ENCODE measurements around the gene SPOCK2.

DNA sequence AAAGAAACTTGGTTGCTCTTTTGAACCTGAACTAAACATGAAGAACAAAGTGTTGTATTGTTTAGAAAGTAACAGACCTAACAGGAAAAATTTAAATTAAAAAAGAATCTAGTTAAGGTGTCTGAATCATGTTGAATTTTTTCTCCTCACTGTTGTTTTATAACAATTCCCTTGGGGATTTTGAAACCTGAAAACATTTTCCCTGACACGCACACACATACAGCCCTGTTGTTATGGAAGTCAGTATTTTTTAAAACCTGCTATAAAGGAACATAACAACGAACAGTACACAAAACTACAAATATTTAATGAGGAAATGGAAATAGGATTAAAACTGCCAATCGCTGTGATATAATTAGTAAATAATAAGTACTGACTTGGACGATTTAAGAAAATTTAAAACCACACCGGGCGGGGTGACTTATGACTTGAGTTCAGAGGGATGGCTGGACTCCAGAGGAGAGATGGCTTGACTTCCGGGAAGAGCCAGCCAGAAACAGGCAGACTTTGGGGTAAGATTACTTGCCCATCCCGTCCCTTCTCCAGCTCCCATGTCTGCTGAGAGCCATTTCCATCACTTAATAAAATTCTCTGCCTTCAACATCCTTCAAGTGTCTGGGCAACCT, 16.2 kb upstream of the SPOCK2 start:
- TF ChIP-seq, protein P1, sequence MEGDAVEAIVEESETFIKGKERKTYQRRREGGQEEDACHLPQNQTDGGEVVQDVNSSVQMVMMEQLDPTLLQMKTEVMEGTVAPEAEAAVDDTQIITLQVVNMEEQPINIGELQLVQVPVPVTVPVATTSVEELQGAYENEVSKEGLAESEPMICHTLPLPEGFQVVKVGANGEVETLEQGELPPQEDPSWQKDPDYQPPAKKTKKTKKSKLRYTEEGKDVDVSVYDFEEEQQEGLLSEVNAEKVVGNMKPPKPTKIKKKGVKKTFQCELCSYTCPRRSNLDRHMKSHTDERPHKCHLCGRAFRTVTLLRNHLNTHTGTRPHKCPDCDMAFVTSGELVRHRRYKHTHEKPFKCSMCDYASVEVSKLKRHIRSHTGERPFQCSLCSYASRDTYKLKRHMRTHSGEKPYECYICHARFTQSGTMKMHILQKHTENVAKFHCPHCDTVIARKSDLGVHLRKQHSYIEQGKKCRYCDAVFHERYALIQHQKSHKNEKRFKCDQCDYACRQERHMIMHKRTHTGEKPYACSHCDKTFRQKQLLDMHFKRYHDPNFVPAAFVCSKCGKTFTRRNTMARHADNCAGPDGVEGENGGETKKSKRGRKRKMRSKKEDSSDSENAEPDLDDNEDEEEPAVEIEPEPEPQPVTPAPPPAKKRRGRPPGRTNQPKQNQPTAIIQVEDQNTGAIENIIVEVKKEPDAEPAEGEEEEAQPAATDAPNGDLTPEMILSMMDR (conservative IDR thresholded peaks at IDR 0.05; ENCODE audit: low read depth, low read length): no peak
- TF ChIP-seq EZH2phosphoT487 (IDR thresholded peaks at IDR 0.05; ENCODE audit: borderline replicate concordance, low read length): no peak
